HG03095 (cell line): ENCODE measurements around the gene CST5.
A peak's percentile ranks its signal among the peaks of the same experiment; 100 is the strongest.
"Not testable (repeated sequence)": the region's sequence is repeated elsewhere in the genome, so short reads cannot be mapped to it uniquely, and the experiment has no call there.

Experiments used
- ATAC-seq: cut with Tn5 transposase; IDR thresholded peaks from one replicate; pipeline ENCODE4 v1.9.1; 2021; ENCODE audit warnings: moderate library complexity; ENCODE audit not compliant: unreplicated experiment

Gene CST5

DNA sequence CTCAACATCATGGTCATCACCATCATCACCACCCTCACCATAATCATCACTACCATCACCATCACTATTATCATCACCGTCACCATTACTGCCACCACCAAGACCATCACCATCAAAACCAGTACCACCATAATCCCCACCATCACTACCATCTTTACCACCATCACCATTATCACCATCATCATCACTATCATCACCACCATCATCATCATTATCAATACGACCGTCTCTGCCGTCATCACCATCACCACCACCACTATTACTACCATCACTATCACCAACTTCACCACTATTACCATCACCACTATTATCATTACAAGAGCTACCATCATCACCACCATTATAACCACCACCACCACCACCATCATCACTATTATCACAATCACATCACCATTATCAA lies 11.3 kb upstream of the CST5 start:
- ATAC-seq = not testable (repeated sequence)

DNA sequence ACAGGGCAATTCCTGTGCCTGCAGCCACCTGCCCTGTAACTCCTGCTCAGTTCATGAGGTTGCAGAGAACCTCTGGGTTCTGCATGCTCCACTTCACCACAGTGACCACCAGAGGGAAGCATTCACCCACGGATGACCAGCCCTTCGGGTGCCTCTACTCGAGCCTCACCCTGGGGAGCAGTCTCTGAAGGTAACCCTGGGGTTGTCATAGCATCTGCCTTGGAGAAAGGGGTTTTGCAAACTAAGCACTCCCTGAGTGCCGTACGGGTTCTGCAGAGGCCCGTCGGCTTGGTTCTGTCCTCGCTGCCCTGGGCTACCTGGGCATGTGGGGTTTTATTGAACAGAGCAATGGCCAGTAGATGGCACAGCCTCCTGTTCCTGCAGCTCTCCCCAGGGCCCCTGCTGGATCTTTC lies 10.2 kb upstream of the CST5 start:
- ATAC-seq = peak; percentile 77

DNA sequence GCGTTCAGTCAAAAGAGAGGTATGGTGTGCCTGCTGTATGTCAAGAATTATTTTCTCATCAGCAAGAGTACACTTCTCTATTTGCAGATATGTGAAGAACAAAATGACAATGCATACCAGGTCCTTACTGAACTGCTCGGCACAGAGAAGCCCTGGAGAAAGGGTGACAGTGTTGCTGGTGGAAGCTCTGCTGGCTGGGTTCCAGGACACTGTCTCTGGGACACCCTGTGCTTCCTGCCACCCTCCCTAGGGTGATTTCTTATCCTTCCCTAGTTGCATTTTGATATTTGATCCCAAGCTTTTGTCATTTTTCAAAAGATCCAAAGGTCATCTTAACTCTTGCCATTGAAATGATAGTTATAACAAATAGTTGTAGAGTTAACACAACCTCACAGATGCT lies 8.3 kb upstream of the CST5 start:
- no peak for ATAC-seq

DNA sequence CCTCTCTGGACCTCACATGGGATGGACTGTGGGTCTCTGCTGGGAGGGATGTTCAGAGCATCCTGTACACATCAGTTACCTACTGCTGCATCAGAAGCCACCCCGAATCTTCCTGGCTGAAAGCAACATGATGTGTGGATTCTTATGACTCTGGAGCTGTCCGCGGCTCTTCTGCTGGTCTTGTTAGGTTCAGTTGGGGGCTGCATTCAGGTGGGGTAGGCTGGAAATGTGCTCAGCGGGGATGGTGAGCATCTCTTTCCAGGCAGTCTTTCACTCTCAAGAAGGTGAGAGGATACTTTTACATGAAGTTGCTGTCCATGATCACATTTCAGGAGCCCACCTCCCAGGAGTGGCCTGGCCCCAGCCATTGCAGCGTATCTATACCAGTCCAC lies 5.2 kb upstream of the CST5 start:
- ATAC-seq = no peak

DNA sequence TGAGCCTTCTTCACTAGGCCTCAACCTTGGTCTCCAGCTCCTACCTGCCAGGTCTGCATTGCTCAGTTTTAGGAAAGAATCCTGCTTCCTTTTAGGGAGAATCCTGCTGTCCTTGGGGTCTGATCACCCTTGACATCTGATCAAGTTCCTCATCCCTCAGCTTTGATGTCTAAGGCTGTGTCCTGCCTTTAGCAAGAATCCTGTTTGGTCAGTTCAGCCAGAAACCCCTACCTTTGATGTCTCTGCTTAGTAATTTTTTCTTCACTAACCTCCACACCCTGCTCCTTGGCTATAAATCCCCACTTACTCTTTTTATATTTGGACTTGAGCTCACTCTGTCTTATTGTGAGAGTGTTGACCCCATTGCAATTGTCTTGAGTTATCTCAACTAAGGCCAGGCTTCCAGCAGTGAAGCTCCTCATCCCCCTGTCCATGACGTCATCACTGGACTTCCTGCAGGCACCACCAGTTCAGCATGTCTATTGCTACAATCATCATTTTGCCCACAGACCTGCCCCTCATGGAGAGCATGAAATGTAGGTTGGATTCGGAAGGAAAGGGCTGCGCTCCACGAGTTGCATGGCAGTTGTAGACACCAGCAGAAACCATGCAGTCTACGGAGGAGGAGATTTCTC lies 4.7 kb upstream of the CST5 start:
- ATAC-seq = no peak

DNA sequence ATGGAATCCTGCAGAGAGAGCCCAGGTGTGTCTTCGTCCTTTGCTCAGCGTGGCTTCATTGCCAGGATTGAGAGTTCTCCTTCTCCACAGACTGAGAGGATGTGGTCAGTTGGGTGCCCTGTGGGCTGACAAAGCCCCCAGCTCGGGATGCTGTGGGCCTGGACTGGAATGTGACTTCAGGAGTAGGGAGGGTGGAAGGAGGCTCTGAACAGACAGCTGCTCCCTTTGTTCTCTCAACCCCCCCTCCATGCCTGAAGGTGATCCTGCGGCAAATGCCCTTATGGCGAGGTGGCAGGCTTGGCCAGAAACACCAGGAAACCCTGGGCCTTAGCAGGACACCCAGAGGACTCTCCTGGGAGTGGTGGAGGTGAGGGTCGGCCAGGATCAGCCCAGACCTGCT lies 1.8 kb upstream of the CST5 start:
- ATAC-seq = no peak

DNA sequence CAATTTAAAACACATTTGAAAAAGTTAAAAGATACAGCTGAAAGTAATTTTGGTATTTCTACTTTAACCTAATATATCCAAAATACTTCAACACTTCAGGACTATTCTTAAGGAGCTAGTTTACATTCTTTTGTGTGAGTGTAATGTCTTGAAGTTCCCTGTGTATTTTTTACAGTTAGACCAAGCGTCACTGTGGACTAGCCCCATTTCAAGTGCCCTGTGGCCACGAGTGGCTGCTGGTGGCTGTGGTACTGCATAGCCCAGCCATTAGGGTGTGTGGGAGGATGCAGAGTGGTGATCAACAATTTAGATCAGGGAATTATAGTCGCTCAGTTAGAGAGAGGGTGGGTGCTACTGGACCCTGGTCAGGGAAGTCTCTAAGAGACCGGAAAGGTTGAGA lies 869 bp upstream of the CST5 start:
- ATAC-seq = no peak

DNA sequence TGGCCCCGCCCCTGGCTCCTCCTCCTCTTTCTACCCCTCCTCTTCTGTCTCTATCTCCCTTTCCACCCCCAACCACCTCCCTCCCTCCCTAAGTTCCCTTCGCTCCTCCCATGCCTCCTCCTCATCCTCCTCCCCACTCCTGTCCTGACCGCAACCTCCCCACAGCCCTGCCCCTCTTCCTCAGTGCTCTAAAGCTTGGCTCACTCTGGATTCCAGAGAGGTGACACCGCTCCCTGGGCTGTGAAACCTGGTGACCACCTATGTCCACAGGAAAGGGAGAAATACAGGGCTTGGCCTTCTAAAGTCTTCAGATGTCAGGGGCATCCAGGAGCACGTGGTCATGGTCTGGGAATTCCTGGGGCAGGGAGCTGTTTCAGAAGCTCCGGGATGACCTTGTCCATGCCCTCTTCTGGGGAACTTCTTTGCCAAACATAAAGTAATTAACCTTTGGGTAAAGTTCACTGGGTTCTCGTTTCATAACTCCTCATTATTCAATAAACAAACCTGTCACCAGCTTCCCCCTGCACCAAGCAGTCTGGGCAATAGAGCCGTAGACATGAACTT lies 345 bp upstream of the CST5 start:
- no peak for ATAC-seq

DNA sequence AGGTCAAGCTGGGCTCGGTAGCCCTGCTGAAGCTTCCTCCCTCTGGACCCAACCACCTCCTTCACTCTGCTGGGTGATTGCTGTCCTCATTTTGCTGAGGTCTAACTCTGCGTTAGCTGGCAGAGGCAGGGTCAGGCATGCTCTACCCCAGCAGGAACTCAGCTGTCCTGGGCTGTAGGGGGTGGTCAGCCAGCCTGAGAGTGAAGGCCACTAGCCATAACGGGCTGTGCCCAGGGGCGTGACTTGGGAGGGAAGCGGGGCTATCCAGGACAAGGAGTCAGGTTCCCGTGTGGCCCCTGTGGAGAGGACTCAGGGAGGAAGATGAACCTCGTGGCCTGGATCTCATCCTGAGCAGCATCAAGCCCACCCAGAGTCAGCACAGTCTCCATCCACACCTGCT lies 761 bp downstream of the CST5 start:
- ATAC-seq = no peak

DNA sequence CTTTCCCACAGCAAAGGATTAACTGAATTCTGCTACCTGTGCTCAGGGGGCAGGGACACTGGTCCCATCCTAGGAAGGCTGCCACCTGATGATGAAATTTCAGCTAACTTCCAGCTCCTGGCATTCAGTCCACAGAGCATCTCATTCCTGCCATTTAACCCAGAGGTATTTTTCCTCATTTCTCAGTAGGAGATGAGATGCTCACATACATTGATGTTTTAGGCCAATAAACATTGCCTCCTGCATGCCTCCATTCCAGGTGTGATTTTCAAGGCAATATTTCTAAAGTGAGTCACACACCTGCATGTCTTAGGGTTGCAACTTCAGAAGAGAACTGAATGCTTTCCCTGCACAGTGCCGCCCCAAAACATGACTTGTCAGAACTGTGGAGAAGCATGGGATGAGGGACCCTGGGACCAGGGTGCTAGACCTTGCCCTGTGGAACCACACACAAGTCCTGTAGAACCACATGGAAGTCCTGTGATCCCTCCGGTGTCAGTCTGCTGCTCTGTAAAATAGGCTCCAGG lies 1.5 kb downstream of the CST5 start:
- ATAC-seq = not testable (repeated sequence)

DNA sequence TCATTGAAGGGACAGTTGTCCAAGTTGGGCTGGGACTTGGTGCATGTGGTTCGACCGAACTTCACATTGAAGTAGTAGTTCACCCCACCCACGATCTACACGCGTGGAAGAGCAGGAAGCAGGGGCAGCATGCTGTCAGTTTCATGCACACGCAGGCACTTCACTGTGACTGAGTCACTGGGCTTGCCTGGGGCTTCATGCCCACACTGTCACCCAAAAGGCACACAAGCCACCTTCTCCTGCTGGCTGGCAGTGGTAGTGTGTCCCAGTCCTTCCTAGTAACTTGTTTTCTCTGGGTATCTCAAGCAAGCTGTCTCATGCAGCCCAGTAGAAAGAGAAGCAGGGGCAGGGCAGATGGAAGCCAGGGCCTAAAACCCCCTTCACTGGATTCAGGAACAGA lies 2.0 kb downstream of the CST5 start:
- no peak for ATAC-seq

DNA sequence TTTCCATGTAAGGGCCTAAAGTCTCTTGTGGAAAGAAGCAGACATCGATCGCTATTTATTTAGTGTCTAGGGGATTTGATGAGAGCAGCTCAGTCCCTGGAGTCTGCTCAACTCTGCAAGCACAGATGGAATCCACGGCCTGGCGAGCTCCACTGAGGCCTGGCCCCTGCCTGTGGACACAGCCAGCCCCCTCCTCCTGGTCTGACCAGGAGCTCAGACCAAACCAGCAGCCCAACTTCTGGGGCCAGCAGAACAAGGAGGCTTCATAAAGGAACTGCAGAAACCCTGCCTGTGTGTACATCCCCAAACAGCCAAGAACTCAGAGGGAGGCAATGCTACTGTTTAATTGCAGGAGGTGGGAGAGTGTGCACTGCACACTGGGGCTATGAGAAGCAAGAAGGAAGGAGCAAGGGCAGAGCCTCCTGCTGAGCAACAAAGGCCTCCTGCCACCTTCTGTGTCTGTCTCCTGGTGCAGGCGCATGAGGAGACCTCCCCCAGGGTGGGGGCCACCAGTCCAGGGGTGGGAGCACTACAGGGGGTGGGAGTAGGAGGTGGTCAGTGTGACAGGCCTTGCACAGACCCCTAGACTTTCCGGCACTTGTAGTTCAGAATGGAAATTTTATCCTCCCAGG lies 3.8 kb downstream of the CST5 start:
- no peak for ATAC-seq

DNA sequence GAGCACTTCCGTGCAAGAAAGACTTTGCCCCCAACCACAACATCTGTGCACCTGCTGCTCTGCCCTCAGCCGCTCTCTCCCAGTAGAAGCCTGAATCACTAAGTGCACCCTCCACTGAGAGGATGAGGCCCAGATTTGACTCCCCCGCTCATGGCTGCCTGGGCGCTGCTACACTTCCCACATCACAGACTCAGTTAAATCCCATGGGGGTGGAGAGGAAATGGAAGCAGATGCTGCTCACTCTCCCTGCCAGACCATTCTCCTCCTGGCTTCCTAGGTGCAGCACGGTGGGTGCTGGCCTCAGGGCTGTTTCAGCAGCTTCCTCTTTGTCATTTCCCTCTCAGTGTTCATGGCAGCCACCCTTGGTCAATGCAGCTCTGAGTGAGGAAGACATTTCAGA lies 4.8 kb downstream of the CST5 start:
- ATAC-seq = no peak

DNA sequence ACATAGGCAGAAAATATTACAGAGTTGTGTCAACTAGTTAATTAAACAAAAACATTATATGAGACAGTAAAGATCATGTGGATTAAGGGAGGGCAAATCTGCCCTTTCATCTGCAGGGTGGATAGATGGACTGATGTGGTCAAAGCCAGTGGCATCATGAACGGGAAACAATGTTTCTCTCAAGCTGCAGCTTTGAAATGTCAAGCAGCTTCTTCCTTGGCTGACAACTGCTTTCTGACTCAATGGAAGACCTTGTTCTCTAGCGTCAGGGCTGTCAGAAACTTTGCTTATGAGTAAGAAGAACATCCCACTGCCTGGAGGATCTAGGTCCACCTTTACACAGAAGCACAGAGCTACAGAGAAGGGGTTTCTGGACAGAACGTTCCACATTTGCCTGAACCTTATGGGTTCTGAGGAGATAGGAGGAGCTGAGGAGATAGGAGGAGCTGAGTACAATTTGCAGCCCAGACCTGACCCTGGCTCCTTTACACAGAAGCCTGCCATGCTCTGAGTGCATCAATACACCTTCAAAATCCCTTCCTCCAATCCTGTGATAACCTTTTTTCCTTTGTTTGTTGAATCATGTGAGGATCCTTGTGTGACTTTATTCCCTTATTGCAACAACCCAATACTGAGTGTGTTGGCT lies 6.1 kb downstream of the CST5 start:
- ATAC-seq = no peak

DNA sequence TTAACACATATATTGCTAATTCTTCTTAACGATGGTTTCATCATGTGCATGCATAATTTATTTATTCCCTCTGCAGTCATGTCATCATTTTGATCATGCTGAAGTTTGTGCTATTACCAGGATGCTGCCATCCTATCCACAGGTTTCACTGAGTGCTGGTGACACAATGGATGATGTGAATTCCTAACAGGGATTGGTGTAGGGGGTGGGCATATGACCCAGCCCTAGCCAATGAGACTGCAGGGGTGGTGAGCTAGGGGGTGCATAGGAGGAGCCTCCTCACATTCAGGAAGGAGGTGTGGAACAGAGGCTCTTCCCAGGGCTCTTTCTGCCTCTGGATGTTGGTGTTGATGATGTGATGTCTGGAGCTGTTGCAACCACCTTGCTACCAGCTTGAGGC lies 7.5 kb downstream of the CST5 start:
- no peak for ATAC-seq

DNA sequence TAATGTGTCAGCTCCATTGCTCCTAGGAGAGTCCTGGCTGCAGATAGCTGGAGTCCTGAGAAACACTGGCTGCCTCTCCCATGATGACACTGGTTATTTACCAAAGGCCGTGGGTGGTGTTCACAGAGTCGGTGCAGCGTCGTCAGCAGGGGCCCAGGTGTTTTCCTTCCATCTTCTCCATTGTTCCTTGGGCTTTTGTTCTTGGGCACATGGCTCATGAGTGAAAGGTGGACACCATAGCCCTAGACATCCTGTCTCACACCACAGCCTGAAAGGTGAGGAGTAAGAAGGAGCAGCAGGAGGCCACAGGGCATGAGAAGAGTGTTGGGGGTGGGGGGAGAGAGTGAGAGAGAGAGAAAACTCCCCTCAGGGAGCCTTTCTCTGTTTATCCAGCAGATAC lies 9.1 kb downstream of the CST5 start:
- no peak for ATAC-seq

DNA sequence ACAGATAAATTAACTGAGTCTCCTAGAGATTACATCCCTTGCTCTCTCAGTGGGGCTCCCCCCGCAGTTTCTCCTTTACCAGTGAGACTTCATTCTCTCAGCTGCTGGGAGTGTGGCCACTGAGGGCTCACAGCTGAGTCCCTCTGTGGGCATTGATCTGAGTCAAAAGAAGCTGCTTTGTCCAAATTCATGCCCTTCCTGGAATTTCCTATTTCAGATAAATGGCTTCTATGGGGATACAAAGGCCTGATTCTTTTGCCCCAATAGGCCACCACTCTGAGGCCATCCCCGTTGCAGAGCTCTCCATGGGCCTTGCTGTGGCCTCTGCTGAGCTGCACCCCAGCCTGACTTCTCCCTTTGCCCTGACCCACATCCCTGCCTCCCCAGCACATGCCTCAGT lies 10.0 kb downstream of the CST5 start:
- ATAC-seq = no peak

DNA sequence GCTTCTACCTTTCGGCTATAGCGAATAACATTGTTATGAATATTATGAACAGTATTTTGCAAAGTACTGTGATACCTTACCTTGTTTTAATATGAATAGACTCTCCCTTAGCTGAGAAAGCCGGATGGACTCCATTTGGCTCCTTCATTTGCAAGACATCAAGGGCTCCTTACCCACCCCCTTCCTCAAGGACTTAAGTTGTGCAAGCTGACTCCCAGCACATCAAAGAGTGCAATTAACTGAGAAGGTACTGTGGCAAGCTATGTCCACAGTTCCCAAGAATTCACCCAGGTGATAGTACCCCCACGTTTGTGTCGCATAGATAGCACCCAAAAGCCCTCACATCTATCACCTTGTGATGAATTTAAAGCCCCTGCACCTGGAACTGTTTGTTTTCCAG lies 11.2 kb downstream of the CST5 start:
- no peak for ATAC-seq

DNA sequence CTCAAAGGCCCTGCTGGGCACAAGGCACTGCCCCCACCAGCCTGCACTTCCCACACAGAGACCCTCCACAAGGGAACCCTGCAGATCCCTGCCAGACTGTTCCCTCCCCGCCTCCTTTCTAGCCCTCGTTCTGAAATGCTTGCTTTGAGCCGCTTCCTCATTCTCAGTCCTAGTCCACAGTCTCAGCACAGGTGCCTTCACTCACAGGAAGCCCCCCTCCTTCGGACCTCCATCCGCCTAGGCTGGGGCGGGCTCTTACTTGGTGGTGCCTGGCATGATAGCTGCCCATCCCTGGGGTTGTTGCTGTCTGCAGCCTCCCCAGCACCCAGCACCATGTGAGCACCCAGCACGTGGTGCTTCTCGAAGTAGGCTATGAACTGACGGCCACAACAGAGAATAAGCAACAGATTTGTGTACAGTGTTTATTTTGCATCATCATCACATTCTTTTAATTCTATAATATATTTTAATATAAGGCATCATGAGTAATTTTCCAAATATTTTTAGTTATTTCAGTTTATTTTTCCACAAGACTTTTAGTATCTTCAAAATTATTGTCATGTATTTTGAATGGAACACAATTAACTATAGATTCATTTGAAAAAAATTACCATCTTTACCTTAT lies 12.3 kb downstream of the CST5 start:
- ATAC-seq = no peak

DNA sequence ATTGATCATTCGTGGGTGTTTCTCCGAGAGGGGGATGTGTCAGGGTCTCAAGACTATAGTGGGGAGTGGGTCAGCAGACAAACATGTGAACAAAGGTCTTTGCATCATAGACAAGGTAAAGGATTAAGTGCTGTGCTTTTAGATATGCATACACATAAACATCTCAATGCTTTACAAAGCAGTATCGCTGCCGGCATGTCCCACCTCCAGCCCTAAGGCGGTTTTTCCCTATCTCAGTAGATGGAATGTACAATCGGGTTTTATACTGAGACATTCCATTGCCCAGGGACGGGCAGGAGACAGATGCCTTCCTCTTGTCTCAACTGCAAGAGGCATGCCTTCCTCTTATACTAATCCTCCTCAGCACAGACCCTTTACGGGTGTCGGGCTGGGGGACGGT lies 18.8 kb downstream of the CST5 start:
- not testable (repeated sequence) for ATAC-seq

DNA sequence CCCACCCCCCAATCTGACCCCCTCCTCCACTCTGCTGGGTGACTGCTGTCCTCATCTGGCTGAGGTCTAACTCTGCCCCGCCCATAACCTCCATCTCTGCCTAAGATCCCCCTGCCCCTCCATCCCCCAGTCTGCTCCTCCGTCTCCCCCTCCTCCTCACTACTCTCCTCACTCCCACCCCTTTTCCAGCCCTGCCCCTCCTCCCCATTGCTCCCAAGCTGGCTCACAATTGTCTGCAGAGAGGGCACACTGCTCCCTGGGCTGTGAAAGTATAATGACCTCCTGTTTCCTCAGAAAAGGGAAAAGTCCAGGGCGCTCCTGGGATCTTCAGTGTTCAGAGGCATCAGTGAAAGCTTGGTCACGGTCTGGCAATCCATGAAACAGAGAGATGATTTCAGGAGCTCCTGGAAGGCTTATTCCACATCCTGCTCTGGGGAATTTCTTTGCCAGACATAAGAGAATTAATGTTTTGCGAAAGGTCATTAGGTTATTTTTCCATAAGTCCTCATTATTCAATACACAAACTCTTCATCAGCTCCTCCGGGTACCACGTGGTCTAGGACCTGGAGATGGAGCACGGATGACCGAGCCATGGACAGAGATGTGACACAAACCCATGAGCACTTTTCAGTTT lies 21.5 kb downstream of the CST5 start:
- ATAC-seq = no peak
